ENCODE measurements around the gene CDK14.

The CDK14 gene

DNA sequence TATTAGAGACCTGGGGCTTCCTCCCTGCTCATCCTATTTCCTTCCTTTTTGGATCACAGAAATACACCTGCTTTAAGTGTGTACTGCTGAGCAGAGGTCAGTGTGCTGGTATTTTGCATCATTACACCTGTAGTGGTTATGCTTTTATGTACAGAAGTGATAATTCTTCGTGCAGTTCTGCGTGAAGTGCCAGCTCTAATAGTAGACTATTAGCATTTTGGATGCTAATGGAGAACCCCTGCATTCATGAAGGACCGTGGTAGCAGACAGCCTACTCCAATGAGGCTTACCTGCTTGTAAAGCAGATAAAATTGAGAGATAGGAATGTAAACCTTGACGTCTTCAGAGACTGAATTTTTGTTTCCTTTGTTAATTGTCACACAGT is 114.3 kb downstream of the CDK14 start:
- Histone ChIP-seq H3K9ac (ENCODE audit: low read length) (no peak overlapping the region), H2BK120ac (ENCODE audit: insufficient read depth, low read length, poor library complexity) (no peak overlapping the region), H3K27me3 (ENCODE audit: insufficient read depth, low read length) (no peaks in the 10 kb centered on the region), H4K91ac (ENCODE audit: low read depth, low read length) (no peak overlapping the region), H3K4me3 (ENCODE audit: low read depth, low read length) (no peak overlapping the region), H3K4me2 (ENCODE audit: low read length) (no peak overlapping the region), H3K9me3 (ENCODE audit: insufficient read depth, low read depth, low read length) (no peaks in the 10 kb centered on the region), H3K4ac (ENCODE audit: low read depth, low read length) (no peak overlapping the region), H3K23ac (ENCODE audit: low read length) (no peak overlapping the region), H3K27ac (ENCODE audit: low read depth, low read length) (no peak overlapping the region), H2BK5ac (ENCODE audit: low read depth, low read length, poor library complexity) (no peak overlapping the region), H3K79me1 (ENCODE audit: low read length) (no peaks in the 10 kb centered on the region), H2BK12ac (ENCODE audit: low read length) (no peak overlapping the region), H2AFZ (ENCODE audit: insufficient read depth, low read length, poor library complexity) (no peak overlapping the region), H3K36me3 (ENCODE audit: control insufficient read depth in 1 of 2, insufficient read depth in 2 of 2, low read length in 2 of 2) (no peaks in the 10 kb centered on the region), H3K18ac (ENCODE audit: low read length) (no peak overlapping the region), H3K14ac (ENCODE audit: low read length) (no peak overlapping the region), H3K4me1 (ENCODE audit: control insufficient read depth in 1 of 2, insufficient read depth in 2 of 2, low read length in 2 of 2) (no peaks in the 10 kb centered on the region), H4K12ac (ENCODE audit: low read depth, low read length) (no peak overlapping the region), H3K79me2 (ENCODE audit: control insufficient read depth, insufficient read depth, low read length, poor library complexity) (no peaks in the 10 kb centered on the region), H4K8ac (ENCODE audit: low read depth, low read length) (no peak overlapping the region), H2AK5ac (ENCODE audit: low read length) (no peak overlapping the region)
- DNase-seq, result no peak
- WGBS (ENCODE audit: extremely low coverage, insufficient coverage, insufficient read length), result no CpG with 5 or more reads among the region's 4 CpGs

DNA sequence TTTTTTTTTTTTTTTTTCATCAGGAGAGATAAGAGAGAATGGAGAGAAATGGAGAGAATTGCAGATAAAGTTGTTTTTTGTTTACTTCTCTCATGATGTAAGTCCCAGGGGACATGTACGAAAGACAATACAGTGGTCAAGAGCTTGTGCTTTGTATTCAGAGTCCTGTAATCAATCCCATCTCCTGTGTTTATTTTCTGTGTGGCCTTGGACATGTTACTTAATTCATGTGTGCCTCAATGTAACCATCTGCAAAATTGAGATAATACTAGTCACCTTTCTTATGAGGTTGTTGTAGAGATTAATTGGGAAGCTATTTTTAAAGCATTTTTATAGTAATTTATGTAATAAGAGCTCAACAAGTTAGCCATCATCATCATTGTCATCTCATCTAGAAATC is 117.5 kb downstream of the CDK14 start:
- WGBS (ENCODE audit: extremely low coverage, insufficient coverage, insufficient read length), result no CpG with 5 or more reads among the region's 1 CpG
- H2BK5ac ChIP-seq (ENCODE audit: low read depth, low read length, poor library complexity), result no peak overlapping the region
- no peak overlapping the region for H3K18ac ChIP-seq (ENCODE audit: low read length)

GRCh38 chr7:90715067-90715466 is 118.9 kb downstream of the CDK14 start:
- Histone ChIP-seq H4K91ac (ENCODE audit: low read depth, low read length) (no peak overlapping the region), H3K9ac (ENCODE audit: low read length) (no peak overlapping the region), H2BK12ac (ENCODE audit: low read length) (no peak overlapping the region)

More for the DNA sequence above, 117.5 kb downstream of the CDK14 start:
- no peaks in the 10 kb centered on the region for H3K79me2 ChIP-seq (ENCODE audit: control insufficient read depth, insufficient read depth, low read length, poor library complexity)
- H2AK5ac ChIP-seq (ENCODE audit: low read length), result no peak overlapping the region
- H4K91ac ChIP-seq (ENCODE audit: low read depth, low read length), result no peak overlapping the region
- no peaks in the 10 kb centered on the region for H3K79me1 ChIP-seq (ENCODE audit: low read length)
- H3K4me3 ChIP-seq (ENCODE audit: low read depth, low read length), result no peak overlapping the region
- H3K4me1 ChIP-seq (ENCODE audit: control insufficient read depth in 1 of 2, insufficient read depth in 2 of 2, low read length in 2 of 2), result no peaks in the 10 kb centered on the region
- H4K8ac ChIP-seq (ENCODE audit: low read depth, low read length), result no peak overlapping the region
- no peak overlapping the region for H2BK120ac ChIP-seq (ENCODE audit: insufficient read depth, low read length, poor library complexity)
- no peak for DNase-seq
- no peaks in the 10 kb centered on the region for H3K36me3 ChIP-seq (ENCODE audit: control insufficient read depth in 1 of 2, insufficient read depth in 2 of 2, low read length in 2 of 2)
- H3K23ac ChIP-seq (ENCODE audit: low read length), result no peak overlapping the region
- no peak overlapping the region for H3K27ac ChIP-seq (ENCODE audit: low read depth, low read length)
- H3K4ac ChIP-seq (ENCODE audit: low read depth, low read length), result no peak overlapping the region
- H4K12ac ChIP-seq (ENCODE audit: low read depth, low read length), result no peak overlapping the region
- no peak overlapping the region for H3K9ac ChIP-seq (ENCODE audit: low read length)
- H3K27me3 ChIP-seq (ENCODE audit: insufficient read depth, low read length), result no peaks in the 10 kb centered on the region
- H2AFZ ChIP-seq (ENCODE audit: insufficient read depth, low read length, poor library complexity), result no peak overlapping the region
- no peak overlapping the region for H3K4me2 ChIP-seq (ENCODE audit: low read length)
- H2BK12ac ChIP-seq (ENCODE audit: low read length), result no peak overlapping the region
- no peaks in the 10 kb centered on the region for H3K9me3 ChIP-seq (ENCODE audit: insufficient read depth, low read depth, low read length)
- no peak overlapping the region for H3K14ac ChIP-seq (ENCODE audit: low read length)

GRCh38 chr7:90717296-90718060 is 121.4 kb downstream of the CDK14 start:
- Histone ChIP-seq H3K9me3 (ENCODE audit: insufficient read depth, low read depth, low read length) (no peaks in the 10 kb centered on the region), H3K18ac (ENCODE audit: low read length) (no peak overlapping the region), H4K91ac (ENCODE audit: low read depth, low read length) (no peak overlapping the region), H3K27ac (ENCODE audit: low read depth, low read length) (no peak overlapping the region), H2AFZ (ENCODE audit: insufficient read depth, low read length, poor library complexity) (no peak overlapping the region), H3K4me2 (ENCODE audit: low read length) (no peak overlapping the region), H3K23ac (ENCODE audit: low read length) (no peak overlapping the region), H4K12ac (ENCODE audit: low read depth, low read length) (no peak overlapping the region), H3K4ac (ENCODE audit: low read depth, low read length) (no peak overlapping the region), H2BK12ac (ENCODE audit: low read length) (no peak overlapping the region), H3K9ac (ENCODE audit: low read length) (no peak overlapping the region), H3K79me2 (ENCODE audit: control insufficient read depth, insufficient read depth, low read length, poor library complexity) (no peaks in the 10 kb centered on the region), H3K27me3 (ENCODE audit: insufficient read depth, low read length) (no peaks in the 10 kb centered on the region), H2AK5ac (ENCODE audit: low read length) (no peak overlapping the region), H3K14ac (ENCODE audit: low read length) (no peak overlapping the region), H2BK5ac (ENCODE audit: low read depth, low read length, poor library complexity) (no peak overlapping the region), H3K36me3 (ENCODE audit: control insufficient read depth in 1 of 2, insufficient read depth in 2 of 2, low read length in 2 of 2) (no peaks in the 10 kb centered on the region), H3K4me1 (ENCODE audit: control insufficient read depth in 1 of 2, insufficient read depth in 2 of 2, low read length in 2 of 2) (no peaks in the 10 kb centered on the region), H4K8ac (ENCODE audit: low read depth, low read length) (no peak overlapping the region), H3K79me1 (ENCODE audit: low read length) (no peaks in the 10 kb centered on the region), H3K4me3 (ENCODE audit: low read depth, low read length) (no peak overlapping the region), H2BK120ac (ENCODE audit: insufficient read depth, low read length, poor library complexity) (no peak overlapping the region)
- no peak for DNase-seq
- WGBS (ENCODE audit: extremely low coverage, insufficient coverage, insufficient read length), result no CpG with 5 or more reads among the region's 5 CpGs

More at GRCh38 chr7:90715067-90715466, 118.9 kb downstream of the CDK14 start:
- no peak overlapping the region for H3K14ac ChIP-seq (ENCODE audit: low read length)
- H2AK5ac ChIP-seq (ENCODE audit: low read length), result no peak overlapping the region
- no peaks in the 10 kb centered on the region for H3K27me3 ChIP-seq (ENCODE audit: insufficient read depth, low read length)
- H3K27ac ChIP-seq (ENCODE audit: low read depth, low read length), result no peak overlapping the region
- no peaks in the 10 kb centered on the region for H3K4me1 ChIP-seq (ENCODE audit: control insufficient read depth in 1 of 2, insufficient read depth in 2 of 2, low read length in 2 of 2)
- H3K9me3 ChIP-seq (ENCODE audit: insufficient read depth, low read depth, low read length), result no peaks in the 10 kb centered on the region
- H3K4ac ChIP-seq (ENCODE audit: low read depth, low read length), result no peak overlapping the region
- H2AFZ ChIP-seq (ENCODE audit: insufficient read depth, low read length, poor library complexity), result no peak overlapping the region
- H3K23ac ChIP-seq (ENCODE audit: low read length), result no peak overlapping the region
- no peak for DNase-seq
- H2BK5ac ChIP-seq (ENCODE audit: low read depth, low read length, poor library complexity), result no peak overlapping the region
- H3K4me2 ChIP-seq (ENCODE audit: low read length), result no peak overlapping the region
- H3K79me2 ChIP-seq (ENCODE audit: control insufficient read depth, insufficient read depth, low read length, poor library complexity), result no peaks in the 10 kb centered on the region
- no peak overlapping the region for H3K4me3 ChIP-seq (ENCODE audit: low read depth, low read length)
- no peak overlapping the region for H2BK120ac ChIP-seq (ENCODE audit: insufficient read depth, low read length, poor library complexity)
- no peak overlapping the region for H3K18ac ChIP-seq (ENCODE audit: low read length)
- no peaks in the 10 kb centered on the region for H3K79me1 ChIP-seq (ENCODE audit: low read length)
- H4K12ac ChIP-seq (ENCODE audit: low read depth, low read length), result no peak overlapping the region
- WGBS (ENCODE audit: extremely low coverage, insufficient coverage, insufficient read length), result no CpG with 5 or more reads among the region's 2 CpGs
- no peak overlapping the region for H4K8ac ChIP-seq (ENCODE audit: low read depth, low read length)
- H3K36me3 ChIP-seq (ENCODE audit: control insufficient read depth in 1 of 2, insufficient read depth in 2 of 2, low read length in 2 of 2), result no peaks in the 10 kb centered on the region
